ENCODE data around the gene TBCE.

DNA sequence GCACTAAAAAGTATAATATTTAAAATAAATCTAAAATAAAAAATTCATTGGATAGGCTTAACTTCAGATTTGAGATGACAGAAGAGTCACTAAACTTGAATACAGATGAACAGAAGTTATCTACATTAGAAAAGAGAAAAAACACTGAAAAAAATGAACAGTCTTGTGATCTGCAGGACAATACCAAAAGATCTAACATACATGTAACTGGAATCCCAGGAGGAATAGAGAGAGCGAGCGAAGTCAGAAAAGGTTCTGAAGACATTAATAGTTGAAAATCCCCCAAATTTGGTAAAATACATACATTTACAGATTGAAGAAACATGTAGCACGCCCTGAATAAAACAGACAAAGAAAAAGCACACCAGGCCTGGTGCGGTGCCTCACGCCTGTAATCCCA, 115.9 kb downstream of the TBCE start:
- TF ChIP-seq EZH2 (IDR thresholded peaks at IDR 0.05): no peak
- no peak for TF ChIP-seq POLR2AphosphoS5 (IDR thresholded peaks at IDR 0.05; ENCODE audit: borderline replicate concordance, low read depth, low read length)
- TF ChIP-seq FOXP2 (optimal IDR thresholded peaks at IDR 0.05; ENCODE audit: control extremely low read depth, extremely low read length, insufficient read depth): no peak
